ENCODE data around the gene TLR10. TPM values are rescaled to one million over a fixed set of nuclear protein-coding genes. Genes with fewer than 3 reads are reported as not detected.
A peak's percentile ranks its signal among the peaks of the same experiment; 100 is the strongest.

The TLR10 gene, protein sequence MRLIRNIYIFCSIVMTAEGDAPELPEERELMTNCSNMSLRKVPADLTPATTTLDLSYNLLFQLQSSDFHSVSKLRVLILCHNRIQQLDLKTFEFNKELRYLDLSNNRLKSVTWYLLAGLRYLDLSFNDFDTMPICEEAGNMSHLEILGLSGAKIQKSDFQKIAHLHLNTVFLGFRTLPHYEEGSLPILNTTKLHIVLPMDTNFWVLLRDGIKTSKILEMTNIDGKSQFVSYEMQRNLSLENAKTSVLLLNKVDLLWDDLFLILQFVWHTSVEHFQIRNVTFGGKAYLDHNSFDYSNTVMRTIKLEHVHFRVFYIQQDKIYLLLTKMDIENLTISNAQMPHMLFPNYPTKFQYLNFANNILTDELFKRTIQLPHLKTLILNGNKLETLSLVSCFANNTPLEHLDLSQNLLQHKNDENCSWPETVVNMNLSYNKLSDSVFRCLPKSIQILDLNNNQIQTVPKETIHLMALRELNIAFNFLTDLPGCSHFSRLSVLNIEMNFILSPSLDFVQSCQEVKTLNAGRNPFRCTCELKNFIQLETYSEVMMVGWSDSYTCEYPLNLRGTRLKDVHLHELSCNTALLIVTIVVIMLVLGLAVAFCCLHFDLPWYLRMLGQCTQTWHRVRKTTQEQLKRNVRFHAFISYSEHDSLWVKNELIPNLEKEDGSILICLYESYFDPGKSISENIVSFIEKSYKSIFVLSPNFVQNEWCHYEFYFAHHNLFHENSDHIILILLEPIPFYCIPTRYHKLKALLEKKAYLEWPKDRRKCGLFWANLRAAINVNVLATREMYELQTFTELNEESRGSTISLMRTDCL
- total RNA-seq = under 1 TPM in 2 of 3 donors, not detected in 1; 0.13 to 0.22 TPM

GRCh38 chr4:38782452-38783108 lies at the start of gene TLR10:
Gene TLR10 (minus strand): TSS chr4:38782990. CDS start chr4:38775590, 7,400 bp downstream.
- ATAC-seq = peak in 1 of 2 donors; percentile 58

DNA sequence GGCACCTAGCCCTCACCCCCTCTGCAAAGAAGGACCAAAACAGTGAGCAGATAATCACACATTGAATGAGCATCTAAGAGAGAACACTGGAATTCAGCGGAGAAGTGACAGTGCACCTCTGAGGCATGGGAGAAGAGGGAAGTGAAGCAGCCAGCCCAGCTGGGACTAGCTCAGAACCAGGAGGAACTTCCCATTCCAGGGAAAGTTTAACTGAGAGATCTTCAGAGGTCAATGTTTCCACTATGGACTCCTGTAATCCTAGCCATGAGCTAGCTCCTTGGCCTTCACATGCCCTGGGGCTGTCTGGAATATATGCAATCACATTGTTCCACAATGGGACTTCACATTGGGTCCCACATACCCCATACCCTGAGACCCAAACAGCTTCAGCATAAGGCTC lies 49.4 kb upstream of the TLR10 start:
- Mint-ChIP-seq H3K27me3 (ENCODE audit: low read depth) (no peaks in the 10 kb centered on the region), H3K4me3 (no peak overlapping the region), H3K4me1 (ENCODE audit: low read depth) (peaks cover 4% of the 10 kb centered on the region), H3K9me3 (peaks cover 9% of the 10 kb centered on the region), H3K36me3 (ENCODE audit: insufficient read depth) (peaks cover 9% of the 10 kb centered on the region)
- DNase-seq (no peak), ATAC-seq (no peak)

More at GRCh38 chr4:38782452-38783108, at the start of gene TLR10:
- Mint-ChIP-seq H3K4me1 (ENCODE audit: low read depth) (peaks cover 4% of the 10 kb centered on the region), H3K36me3 (ENCODE audit: insufficient read depth) (no peaks in the 10 kb centered on the region), H3K4me3 (peak within 1 kb of the TSS; percentile 62), H3K27me3 (ENCODE audit: low read depth) (peaks cover 3% of the 10 kb centered on the region), H3K9me3 (no peaks in the 10 kb centered on the region)
- DNase-seq = peak; percentile 24

GRCh38 chr4:38831653-38832052 lies 48.9 kb upstream of the TLR10 start:
- Mint-ChIP-seq H3K9me3 (peaks cover 9% of the 10 kb centered on the region), H3K36me3 (ENCODE audit: insufficient read depth) (peaks cover 9% of the 10 kb centered on the region), H3K27me3 (ENCODE audit: low read depth) (no peaks in the 10 kb centered on the region), H3K4me1 (ENCODE audit: low read depth) (no peaks in the 10 kb centered on the region), H3K4me3 (no peak overlapping the region)
- ATAC-seq (no peak), DNase-seq (no peak)

GRCh38 chr4:38829237-38829636 lies 46.4 kb upstream of the TLR10 start:
- H3K4me1 Mint-ChIP-seq (ENCODE audit: low read depth) = no peaks in the 10 kb centered on the region
- ATAC-seq = no peak
- H3K9me3 Mint-ChIP-seq = peaks cover under 1% of the 10 kb centered on the region
- no peak for DNase-seq
- H3K4me3 Mint-ChIP-seq = no peak overlapping the region
- H3K36me3 Mint-ChIP-seq (ENCODE audit: insufficient read depth) = peaks cover 4% of the 10 kb centered on the region
- no peaks in the 10 kb centered on the region for H3K27me3 Mint-ChIP-seq (ENCODE audit: low read depth)

DNA sequence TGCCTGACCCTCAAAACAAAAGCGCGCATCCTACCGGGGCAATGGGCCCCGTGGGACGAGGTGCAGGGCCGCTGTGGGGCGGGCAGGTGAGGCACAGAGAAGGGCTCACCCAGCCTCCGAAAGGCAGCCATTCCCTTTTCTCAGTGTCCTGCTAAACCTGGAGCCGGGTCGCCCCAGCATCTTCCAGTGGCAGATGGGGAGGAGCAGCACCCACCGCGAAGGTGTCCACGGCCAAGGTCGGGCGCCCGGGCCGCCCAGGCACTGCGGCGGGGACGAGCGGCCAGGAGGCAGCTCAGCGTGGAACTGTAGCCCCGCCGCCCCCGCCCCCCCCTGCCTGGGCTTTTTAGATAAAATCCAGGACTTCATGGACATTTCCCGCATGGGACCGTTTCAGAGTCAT lies 41.0 kb upstream of the TLR10 start:
- H3K36me3 Mint-ChIP-seq (ENCODE audit: insufficient read depth) = peaks cover 5% of the 10 kb centered on the region
- peaks cover 19% of the 10 kb centered on the region for H3K4me1 Mint-ChIP-seq (ENCODE audit: low read depth)
- H3K27me3 Mint-ChIP-seq (ENCODE audit: low read depth) = no peaks in the 10 kb centered on the region
- ATAC-seq (no peak), DNase-seq (no peak)
- H3K9me3 Mint-ChIP-seq = peaks cover 9% of the 10 kb centered on the region
- no peak overlapping the region for H3K4me3 Mint-ChIP-seq

DNA sequence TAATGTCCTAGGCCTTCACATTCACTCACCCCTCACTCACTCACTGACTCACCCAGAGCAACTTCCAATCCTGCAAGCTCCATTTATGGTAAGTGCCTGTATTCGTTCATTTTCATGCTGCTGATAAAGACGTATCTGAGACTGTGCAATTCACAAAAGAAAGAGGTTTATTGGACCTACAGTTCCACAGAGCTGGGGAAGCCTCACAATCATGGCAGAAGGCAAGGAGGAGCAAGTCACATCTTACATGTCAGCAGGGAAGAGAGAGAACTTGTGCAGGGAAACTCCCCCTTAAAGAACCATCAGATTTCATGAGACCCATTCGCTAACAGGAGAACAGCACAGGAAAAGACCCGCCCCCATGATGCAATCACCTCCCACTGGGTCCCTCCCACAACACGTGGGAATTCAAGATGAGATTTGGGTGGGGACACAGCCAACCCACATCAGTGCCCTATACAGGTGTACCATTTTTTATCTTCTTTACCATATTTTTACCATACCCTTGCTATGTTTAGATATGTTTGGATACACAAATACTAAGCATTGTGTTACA lies 40.0 kb upstream of the TLR10 start:
- peaks cover 5% of the 10 kb centered on the region for H3K36me3 Mint-ChIP-seq (ENCODE audit: insufficient read depth)
- peaks cover 25% of the 10 kb centered on the region for H3K4me1 Mint-ChIP-seq (ENCODE audit: low read depth)
- no peaks in the 10 kb centered on the region for H3K27me3 Mint-ChIP-seq (ENCODE audit: low read depth)
- peaks cover 9% of the 10 kb centered on the region for H3K9me3 Mint-ChIP-seq
- H3K4me3 Mint-ChIP-seq = no peak overlapping the region
- DNase-seq (no peak), ATAC-seq (no peak)

GRCh38 chr4:38821739-38822138 lies 38.9 kb upstream of the TLR10 start:
- DNase-seq (no peak), ATAC-seq (no peak)
- peaks cover 25% of the 10 kb centered on the region for H3K4me1 Mint-ChIP-seq (ENCODE audit: low read depth)
- H3K4me3 Mint-ChIP-seq = no peak overlapping the region
- H3K9me3 Mint-ChIP-seq = peaks cover 9% of the 10 kb centered on the region
- no peaks in the 10 kb centered on the region for H3K27me3 Mint-ChIP-seq (ENCODE audit: low read depth)
- peaks cover 5% of the 10 kb centered on the region for H3K36me3 Mint-ChIP-seq (ENCODE audit: insufficient read depth)

- ATAC-seq (no peak), DNase-seq (no peak)
- H3K27me3 Mint-ChIP-seq (ENCODE audit: low read depth) = no peaks in the 10 kb centered on the region
- H3K9me3 Mint-ChIP-seq = peaks cover 17% of the 10 kb centered on the region
- no peak overlapping the region for H3K4me3 Mint-ChIP-seq
- H3K4me1 Mint-ChIP-seq (ENCODE audit: low read depth) = peaks cover 25% of the 10 kb centered on the region
- H3K36me3 Mint-ChIP-seq (ENCODE audit: insufficient read depth) = peaks cover 5% of the 10 kb centered on the region
Observed at GRCh38 chr4:38820329-38821061, 37.7 kb upstream of the TLR10 start.

DNA sequence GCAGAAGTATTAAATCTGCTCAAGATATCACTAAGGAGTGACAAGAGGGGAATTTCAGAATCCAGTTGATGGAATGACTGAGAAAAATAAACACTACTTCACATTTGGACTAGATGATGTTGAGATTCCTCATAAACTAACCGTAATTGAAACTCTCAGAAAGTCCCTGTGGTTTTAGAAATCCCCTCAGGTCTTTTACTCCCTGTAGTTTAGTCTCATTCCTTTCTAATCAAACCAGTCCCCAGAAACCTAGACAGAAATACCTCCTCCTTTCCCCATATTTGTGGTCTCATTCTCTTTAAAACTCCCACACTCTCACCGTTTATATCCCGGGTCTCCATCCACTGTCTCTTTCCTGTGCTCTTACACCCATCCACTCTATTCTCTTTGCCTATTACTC lies 36.8 kb upstream of the TLR10 start:
- Mint-ChIP-seq H3K4me3 (peak overlapping the region; percentile 2), H3K36me3 (ENCODE audit: insufficient read depth) (peaks cover 5% of the 10 kb centered on the region), H3K27me3 (ENCODE audit: low read depth) (no peaks in the 10 kb centered on the region), H3K4me1 (ENCODE audit: low read depth) (peaks cover 25% of the 10 kb centered on the region), H3K9me3 (peaks cover 20% of the 10 kb centered on the region)
- no peak for DNase-seq
- peak; percentile 35 to 82 for ATAC-seq

- Mint-ChIP-seq H3K4me1 (ENCODE audit: low read depth) (peaks cover 25% of the 10 kb centered on the region), H3K36me3 (ENCODE audit: insufficient read depth) (peaks cover 6% of the 10 kb centered on the region), H3K4me3 (no peak overlapping the region), H3K27me3 (ENCODE audit: low read depth) (no peaks in the 10 kb centered on the region), H3K9me3 (peaks cover 28% of the 10 kb centered on the region)
- ATAC-seq (no peak), DNase-seq (no peak)
Observed at GRCh38 chr4:38818441-38818976, 35.7 kb upstream of the TLR10 start.

GRCh38 chr4:38815885-38816782 lies 33.3 kb upstream of the TLR10 start:
- peaks cover 4% of the 10 kb centered on the region for H3K36me3 Mint-ChIP-seq (ENCODE audit: insufficient read depth)
- H3K4me3 Mint-ChIP-seq = peak overlapping the region; percentile 2
- peaks cover 19% of the 10 kb centered on the region for H3K9me3 Mint-ChIP-seq
- no peak for DNase-seq
- peaks cover 25% of the 10 kb centered on the region for H3K4me1 Mint-ChIP-seq (ENCODE audit: low read depth)
- no peak for ATAC-seq
- no peaks in the 10 kb centered on the region for H3K27me3 Mint-ChIP-seq (ENCODE audit: low read depth)

DNA sequence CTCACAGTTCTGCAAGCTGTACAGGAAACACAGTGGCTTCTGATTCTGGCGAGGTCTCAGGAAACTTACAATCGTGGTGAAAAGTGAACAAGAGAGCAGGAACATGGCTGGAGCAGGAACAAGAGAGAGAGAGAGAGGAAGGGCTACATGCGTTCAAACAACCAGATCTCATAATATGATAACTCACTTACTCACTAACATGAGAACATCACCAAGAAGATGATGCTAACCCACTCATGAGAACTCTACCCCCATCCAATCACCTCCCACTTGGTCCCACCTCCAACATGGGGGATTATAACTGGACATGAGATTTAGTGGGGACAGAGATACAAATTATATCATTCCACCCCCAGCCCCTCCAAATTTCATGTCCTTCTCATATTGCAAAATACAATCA lies 31.6 kb upstream of the TLR10 start:
- no peak for DNase-seq
- no peak overlapping the region for H3K4me3 Mint-ChIP-seq
- ATAC-seq = no peak
- H3K9me3 Mint-ChIP-seq = peaks cover 19% of the 10 kb centered on the region
- H3K36me3 Mint-ChIP-seq (ENCODE audit: insufficient read depth) = peaks cover 4% of the 10 kb centered on the region
- H3K4me1 Mint-ChIP-seq (ENCODE audit: low read depth) = peaks cover 9% of the 10 kb centered on the region
- no peaks in the 10 kb centered on the region for H3K27me3 Mint-ChIP-seq (ENCODE audit: low read depth)

GRCh38 chr4:38811297-38811696 lies 28.5 kb upstream of the TLR10 start:
- Mint-ChIP-seq H3K27me3 (ENCODE audit: low read depth) (no peaks in the 10 kb centered on the region), H3K4me1 (ENCODE audit: low read depth) (peaks cover 1% of the 10 kb centered on the region), H3K9me3 (peaks cover 19% of the 10 kb centered on the region), H3K36me3 (ENCODE audit: insufficient read depth) (peaks cover 4% of the 10 kb centered on the region), H3K4me3 (no peak overlapping the region)
- DNase-seq (no peak), ATAC-seq (no peak)
